Right renal pelvis (tissue), 4 donors: ENCODE measurements around the gene TNIK. TPM values are rescaled to one million over a fixed set of nuclear protein-coding genes. Genes with fewer than 3 reads are reported as not detected.
A peak's percentile ranks its signal among the peaks of the same experiment; 100 is the strongest.

ENCODE experiments used
- DNase-seq, 4 donors: peaks; one replicate each; pipeline ENCODE4 v3.0.0-alpha.2; 2013; ENCODE audit warnings: low read depth in 4 of 4, low spot score in 3 of 4, missing footprints in 1 of 4
- polyA plus RNA-seq, 4 donors: library from polyadenylated mRNA; unstranded; fragments of 120-200 nt; gene quantifications; one replicate each; pipeline ENCODE4 v1.2.1, GENCODE V29; 2013; ENCODE audit not compliant: insufficient read length in 4 of 4

TNIK gene
- polyA plus RNA-seq, 4 donors = 16.1 to 21.5 (median 18.6) TPM

- DNase-seq = no peak
Observed at GRCh38 chr3:171159024-171159821, 301.0 kb downstream of the TNIK start.

DNA sequence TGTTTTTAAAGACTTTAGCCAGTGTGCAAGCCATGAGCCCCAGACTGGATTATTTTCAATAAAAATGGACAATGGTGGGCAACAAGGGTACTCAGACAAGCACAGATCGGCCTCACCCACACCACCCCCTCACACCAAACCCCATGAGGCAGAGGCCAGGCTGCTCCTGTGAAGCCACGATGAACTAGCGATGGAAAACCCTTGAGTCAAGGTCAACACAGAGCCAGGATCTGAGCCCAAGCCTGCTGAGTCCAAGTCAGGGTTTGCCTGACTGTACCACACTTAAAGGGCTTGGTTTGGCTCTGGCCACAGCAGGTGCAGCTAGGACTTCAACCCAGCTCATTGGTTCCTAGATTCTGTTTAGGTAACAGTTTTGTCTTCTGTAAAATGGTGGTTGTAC lies 302.2 kb downstream of the TNIK start:
- no peak for DNase-seq

DNA sequence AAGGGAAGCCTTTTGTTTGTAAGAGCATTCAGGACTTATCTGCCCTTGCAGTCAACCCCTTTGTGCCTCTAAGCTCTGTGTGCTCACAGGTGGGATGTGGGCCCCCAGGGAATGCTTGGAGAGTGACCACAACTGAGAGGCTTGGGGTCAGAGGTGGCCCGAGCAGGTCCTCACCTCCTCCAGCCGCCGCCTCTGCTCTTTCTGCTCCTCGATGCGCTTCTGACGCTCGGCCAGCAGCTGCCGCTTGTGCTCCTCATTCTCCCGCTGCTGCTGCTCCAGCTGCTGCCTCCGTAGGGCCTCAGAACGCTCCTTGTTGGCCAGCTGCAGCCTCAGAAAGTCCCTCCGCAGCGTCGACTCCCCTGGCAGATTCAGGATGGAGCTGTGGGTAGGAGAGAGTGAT lies 302.9 kb downstream of the TNIK start:
- DNase-seq = peak in 1 of 4 donors; percentile 20

GRCh38 chr3:171156401-171157010 lies 303.7 kb downstream of the TNIK start:
- no peak for DNase-seq

- no peak for DNase-seq
Observed at GRCh38 chr3:171155122-171155700, 305.0 kb downstream of the TNIK start.

DNA sequence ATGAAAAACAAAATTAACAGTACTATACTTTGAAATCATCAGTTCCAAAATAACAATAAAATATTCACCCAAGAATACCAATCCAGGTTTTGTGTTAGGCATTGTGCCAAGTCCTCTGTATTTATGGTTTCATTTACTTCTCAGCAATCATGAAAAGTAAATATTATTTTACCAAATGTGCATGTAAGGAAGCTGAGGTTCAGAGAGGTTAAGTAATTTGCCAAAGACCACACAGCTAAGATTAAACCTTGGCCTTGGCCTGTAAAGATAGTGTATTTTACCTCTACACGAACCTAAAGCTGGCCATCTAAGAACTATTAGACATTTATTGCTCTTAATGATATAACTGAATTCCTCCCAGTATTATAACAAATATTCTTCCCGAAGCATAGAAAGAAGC lies 309.3 kb downstream of the TNIK start:
- DNase-seq = no peak

GRCh38 chr3:171149526-171150116 lies 310.6 kb downstream of the TNIK start:
- DNase-seq = no peak

DNA sequence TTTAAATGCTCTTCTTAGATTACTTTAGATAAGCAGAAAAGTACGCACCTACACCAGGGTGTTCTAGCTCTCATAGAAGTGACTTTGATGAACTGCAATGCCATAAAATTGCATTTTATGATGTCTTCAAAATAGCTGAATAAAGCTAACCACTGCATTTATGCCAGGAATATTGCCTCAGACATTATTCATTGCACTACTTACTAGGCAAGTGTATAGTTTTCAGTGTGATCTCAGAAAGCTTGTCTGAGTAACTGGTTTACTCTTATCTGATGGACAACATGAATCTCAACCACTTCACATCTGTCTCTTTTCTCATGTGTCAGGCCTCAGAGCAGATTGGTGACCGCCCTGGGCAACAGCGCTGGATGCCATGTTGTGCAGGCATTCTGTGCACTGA lies 314.4 kb downstream of the TNIK start:
- DNase-seq = no peak

- DNase-seq = no peak
Observed at GRCh38 chr3:171142985-171143384, 317.2 kb downstream of the TNIK start.

GRCh38 chr3:171140246-171140645 lies 320.0 kb downstream of the TNIK start:
- no peak for DNase-seq

DNA sequence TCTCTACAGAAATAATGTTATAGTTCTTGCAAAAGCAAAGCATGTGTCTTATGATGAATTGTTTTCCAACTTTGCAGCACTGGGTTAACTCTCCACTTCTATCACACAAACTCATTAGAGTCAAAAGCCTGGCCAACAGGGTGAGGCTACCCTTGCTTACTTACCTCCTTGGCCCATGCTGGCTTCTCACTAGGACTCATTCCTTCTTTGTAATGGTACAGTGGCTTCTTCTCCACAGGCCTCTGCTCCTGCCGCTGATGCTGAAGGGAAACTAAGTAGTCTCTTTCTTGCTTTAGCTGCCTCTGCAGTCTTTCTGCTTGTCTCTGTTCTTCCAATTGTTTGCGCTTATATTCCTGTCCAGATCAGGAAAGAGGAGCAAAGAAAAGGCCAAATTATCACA lies 322.2 kb downstream of the TNIK start:
- DNase-seq = no peak

DNA sequence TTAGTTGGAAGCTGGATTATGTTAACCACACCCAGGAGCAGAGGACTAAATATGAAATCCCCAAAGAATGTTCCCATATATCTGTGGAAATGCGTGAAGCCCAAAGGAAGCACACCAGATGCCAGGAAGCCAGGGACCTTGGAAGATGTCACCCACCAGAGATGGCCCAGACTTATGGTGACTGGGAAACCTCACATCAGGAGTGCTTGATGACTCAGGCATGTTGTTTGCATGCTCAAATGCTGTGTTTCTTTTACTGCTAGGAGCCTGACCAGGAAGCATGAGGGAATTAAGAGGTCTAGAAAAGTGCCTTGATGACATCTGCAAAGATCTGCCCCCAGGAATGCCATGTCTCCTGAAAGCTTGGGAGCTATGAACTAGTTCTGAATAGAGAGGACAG lies 324.7 kb downstream of the TNIK start:
- DNase-seq = no peak

DNA sequence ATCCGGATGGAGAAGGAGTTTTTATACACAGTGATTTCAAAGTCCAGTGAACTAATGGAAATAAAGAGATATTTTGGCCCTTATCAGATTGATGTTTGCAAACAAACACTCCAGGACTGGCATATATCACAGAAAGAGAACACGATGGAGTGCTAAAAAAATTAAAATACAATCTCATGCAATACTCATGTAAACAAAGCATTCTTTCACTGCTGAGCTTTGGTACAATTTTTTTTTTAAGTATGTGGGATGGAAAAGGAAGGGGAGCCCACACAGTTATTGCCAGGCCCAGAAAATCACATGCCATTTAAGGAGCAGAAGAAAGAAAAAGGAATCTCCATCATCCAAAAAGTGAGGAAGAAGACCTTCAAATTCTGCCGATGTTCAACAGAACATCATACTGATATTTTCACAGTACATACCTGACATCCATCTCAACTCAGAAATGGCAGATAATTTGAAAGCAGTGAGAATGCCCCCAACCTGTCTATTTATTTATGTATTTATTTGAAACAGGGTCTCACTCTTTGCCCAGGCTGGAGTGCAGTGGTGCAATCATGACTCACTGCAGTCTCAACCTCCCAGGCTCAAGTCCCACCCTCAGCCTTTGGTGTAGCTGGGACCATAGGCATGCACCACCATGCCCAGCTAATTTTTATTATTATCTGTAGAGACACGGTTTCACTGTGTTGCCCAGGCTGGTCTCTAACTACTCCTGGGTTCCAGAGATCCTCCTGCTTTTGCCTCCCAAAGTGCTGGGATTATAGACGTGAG lies 326.2 kb downstream of the TNIK start:
- DNase-seq = no peak

- no peak for DNase-seq
Observed at GRCh38 chr3:171133337-171133736, 326.9 kb downstream of the TNIK start.

GRCh38 chr3:171132873-171133272 lies 327.3 kb downstream of the TNIK start:
- no peak for DNase-seq

DNA sequence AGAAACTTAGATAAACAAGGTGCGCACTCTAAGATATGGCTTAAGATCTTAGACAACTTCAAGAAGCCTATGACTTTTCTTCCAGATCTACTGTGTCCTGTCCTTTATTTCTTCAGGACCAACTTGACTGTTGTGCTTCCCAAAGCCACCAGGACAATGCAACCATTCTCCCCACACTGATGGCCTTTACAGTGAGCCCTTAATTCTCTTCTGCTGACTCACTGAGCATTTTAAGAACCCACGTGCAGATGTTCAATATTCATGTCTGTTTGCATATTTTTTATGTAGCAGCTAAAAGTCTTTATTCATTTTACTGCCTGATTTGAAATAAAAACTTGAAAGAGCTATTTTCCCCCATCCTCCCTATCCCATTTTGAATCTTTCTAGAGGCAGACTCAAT lies 330.4 kb downstream of the TNIK start:
- no peak for DNase-seq

DNA sequence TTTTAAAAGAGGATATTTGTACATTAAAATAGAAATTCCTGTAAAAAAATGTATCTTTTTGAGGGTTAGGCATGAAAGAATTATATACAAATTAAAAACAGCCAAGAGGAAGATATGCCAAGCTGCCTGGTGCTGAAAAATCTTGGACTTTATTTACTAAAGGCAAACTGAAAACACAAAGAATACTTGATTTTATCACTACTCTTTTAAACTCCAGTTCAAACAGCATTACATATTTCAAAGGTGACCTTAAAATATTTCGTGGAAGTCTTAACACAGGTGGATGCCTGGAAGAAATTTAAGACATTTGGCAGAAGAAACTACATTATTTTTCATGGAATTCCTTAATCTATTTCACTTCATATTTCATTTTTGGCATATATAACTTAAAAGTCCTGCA lies 332.6 kb downstream of the TNIK start:
- no peak for DNase-seq

DNA sequence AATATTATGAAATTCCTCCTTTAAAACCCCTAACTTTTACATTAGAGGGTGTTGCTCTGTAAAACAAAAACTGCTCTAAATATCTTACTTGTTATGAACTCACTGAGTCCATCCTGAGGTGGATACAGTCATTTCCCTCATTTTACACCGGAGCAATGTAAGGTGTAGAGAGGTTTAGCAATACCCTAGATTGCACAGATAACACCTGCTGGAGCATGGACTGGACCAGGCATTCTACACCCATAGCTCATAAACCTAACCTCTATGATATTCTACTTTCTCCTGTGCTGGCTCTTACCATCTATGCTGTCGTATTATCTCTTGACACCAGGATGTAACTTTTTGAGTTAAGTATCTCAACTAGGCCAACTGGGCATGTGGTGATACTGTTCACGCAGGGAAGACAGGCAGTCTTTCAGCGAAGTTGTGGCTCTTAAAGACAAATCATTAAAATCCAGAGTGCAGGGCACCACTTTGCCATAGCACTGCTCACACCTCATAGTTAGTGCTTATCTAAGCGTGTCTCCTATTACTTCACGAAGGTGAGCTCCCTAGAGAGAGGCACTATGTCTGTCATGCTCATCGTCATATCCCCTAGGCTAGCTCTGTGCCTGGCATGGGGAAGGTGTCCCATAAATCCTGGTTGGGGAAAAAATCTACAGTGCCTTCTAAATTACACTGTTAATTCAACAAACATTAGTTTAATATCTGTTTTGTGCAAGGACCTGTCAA lies 333.6 kb downstream of the TNIK start:
- no peak for DNase-seq

DNA sequence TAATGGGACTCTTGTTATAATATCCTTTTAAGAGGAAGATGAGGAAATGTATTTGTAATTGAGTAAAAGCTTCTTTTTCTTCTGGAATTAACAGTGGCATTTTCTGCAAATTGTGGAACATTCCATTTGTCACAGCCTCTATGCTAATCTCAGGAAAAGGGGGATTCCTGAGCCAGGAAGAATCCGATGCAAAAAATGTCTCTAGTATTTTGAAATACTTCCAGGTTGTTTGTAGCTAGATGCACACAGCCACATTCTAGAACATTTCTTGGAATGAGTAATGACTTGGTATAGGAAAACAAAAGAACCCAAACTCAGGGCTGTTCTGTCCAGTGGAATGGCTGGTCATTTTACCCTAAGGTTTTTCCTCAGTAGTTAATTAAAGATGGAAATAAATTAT lies 335.2 kb downstream of the TNIK start:
- DNase-seq = no peak

DNA sequence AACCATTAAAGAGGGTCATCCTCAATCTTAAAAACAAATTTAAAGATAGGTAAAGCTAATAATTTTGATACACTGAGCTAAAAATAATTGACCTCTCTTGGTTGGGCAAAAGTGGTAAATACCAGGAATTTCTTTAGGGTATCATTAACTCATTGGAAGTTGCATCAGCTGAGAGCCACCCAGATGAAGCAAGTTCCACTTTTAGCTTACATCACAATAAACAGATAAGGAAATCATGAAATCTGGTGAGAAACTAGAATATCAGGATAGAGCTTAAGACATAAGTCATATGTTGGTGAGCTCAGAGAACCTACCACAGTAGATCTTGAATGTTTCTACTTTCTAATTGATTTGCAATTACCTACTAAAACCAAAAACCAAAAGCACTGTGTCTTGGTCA lies 336.3 kb downstream of the TNIK start:
- no peak for DNase-seq
